Left lung (tissue), 10 donors: Measurements from ENCODE around the gene SH3BP5. TPM values are rescaled to one million over a fixed set of nuclear protein-coding genes. Genes with fewer than 3 reads are reported as not detected.
"Not testable (repeated sequence)": the region's sequence is repeated elsewhere in the genome, so short reads cannot be mapped to it uniquely, and the experiment has no call there.

Experiments used
- ATAC-seq: fragments of 200-7000 bp; cut with Tn5 transposase; one replicate; pipeline ENCODE4 v1.9.1; 2020; ENCODE audit warnings: moderate library complexity
- DNase-seq, 4 donors: peaks; one replicate each; pipeline ENCODE4 v3.0.0-alpha.2; 2013 to 2020
- H3K27ac ChIP-seq, 2 donors: fragments of 200-600 bp; sonication (generic) in 1 of 2; one replicate each; pipeline versions ENCODE4 v1.5.0 to v1.8.0; 2020 to 2021
- H3K27me3 ChIP-seq, 2 donors: fragments of 200-600 bp; sonication (generic) in 1 of 2; one replicate each; pipeline versions ENCODE4 v1.5.0 to v1.8.0; 2020 to 2021
- H3K36me3 ChIP-seq, 2 donors: fragments of 200-600 bp; sonication (generic) in 1 of 2; one replicate each; pipeline versions ENCODE4 v1.5.0 to v1.8.0; 2020 to 2021
- H3K4me1 ChIP-seq, 2 donors: fragments of 200-600 bp; one replicate each; pipeline ENCODE4 v1.8.0; 2021
- H3K4me3 ChIP-seq, 2 donors: fragments of 200-600 bp; sonication (generic) in 1 of 2; one replicate each; pipeline versions ENCODE4 v1.5.0 to v1.8.0; 2020 to 2021; ENCODE audit warnings: mild to moderate bottlenecking in 1 of 2
- H3K9me3 ChIP-seq, 2 donors: fragments of 200-600 bp; sonication (generic) in 1 of 2; one replicate each; pipeline versions ENCODE4 v1.5.0 to v1.8.0; 2020 to 2021
- intact Hi-C, 2 donors: fragments of 100-400 bp; cut with DNase I; formaldehyde crosslinking; loops; one replicate each; pipeline versions ENCODE4 v1.11.2 to v1.14.2; 2022
- polyA plus RNA-seq, 6 donors: library from polyadenylated mRNA; unstranded; fragments of 120-200 nt; gene quantifications; one replicate each; pipeline ENCODE4 v1.2.1, GENCODE V29; 2013; ENCODE audit not compliant: insufficient read length in 6 of 6
- total RNA-seq, 2 donors: library from RNA; stranded (reverse); fragmentation: NEBNext Ultra II Directional; extraction: Animal tissue kit (Norgen Biotek cat#: 25700); gene quantifications; one replicate each; pipeline ENCODE4 v1.2.1, GENCODE V29; 2021
- TF ChIP-seq, protein P1 (sequence below), 2 donors: fragments of 200-600 bp; sonication (generic) in 1 of 2; IDR thresholded peaks; one replicate each; pipeline versions ENCODE4 v1.5.0 to v1.8.0; 2021; ENCODE audit warnings: antibody characterized with exemption in 2 of 2
- donor health status: DM: no; HTN: yes; CAD: no.
- donor health status: DM: no; HTN: no; CAD: no.

The SH3BP5 gene
- total and polyA plus RNA-seq, 8 donors, result 53.3 to 65.5 (median 60.9) TPM

DNA sequence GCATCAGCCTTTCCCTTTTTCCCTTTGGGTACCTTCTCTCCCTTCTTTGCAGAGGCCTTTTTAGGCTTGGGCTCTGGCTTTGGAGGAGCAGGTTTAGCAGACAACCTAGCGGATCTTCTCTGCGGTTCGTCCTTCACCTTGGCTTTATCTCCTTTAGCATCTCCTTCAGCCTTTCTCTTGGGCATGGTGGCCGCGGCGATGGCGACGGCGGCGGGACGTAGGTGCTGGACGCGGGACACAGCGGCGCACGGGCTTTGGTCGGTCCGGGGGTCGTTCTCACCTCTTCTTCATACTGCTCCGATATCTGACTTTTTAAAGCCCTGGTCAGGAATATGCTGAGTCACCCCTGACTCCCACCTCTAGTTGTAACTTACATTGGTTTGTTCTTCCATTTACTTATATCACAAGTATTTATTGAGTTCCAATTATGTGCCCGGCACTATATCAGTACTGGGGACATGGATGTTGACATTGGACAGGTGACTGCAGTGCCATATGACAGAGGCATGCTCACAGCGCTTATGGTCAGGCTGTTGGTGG, 43.1 kb upstream of the SH3BP5 start:
- Histone ChIP-seq H3K9me3 (no peaks in the 10 kb centered on the region), H3K27me3 (no peaks in the 10 kb centered on the region), H3K27ac (no peak overlapping the region), H3K4me3 (no peak overlapping the region), H3K36me3 (no peaks in the 10 kb centered on the region), H3K4me1 (peaks cover 0 to 6% of the 10 kb centered on the region in 2 donors)
- TF ChIP-seq, protein P1, sequence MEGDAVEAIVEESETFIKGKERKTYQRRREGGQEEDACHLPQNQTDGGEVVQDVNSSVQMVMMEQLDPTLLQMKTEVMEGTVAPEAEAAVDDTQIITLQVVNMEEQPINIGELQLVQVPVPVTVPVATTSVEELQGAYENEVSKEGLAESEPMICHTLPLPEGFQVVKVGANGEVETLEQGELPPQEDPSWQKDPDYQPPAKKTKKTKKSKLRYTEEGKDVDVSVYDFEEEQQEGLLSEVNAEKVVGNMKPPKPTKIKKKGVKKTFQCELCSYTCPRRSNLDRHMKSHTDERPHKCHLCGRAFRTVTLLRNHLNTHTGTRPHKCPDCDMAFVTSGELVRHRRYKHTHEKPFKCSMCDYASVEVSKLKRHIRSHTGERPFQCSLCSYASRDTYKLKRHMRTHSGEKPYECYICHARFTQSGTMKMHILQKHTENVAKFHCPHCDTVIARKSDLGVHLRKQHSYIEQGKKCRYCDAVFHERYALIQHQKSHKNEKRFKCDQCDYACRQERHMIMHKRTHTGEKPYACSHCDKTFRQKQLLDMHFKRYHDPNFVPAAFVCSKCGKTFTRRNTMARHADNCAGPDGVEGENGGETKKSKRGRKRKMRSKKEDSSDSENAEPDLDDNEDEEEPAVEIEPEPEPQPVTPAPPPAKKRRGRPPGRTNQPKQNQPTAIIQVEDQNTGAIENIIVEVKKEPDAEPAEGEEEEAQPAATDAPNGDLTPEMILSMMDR (IDR thresholded peaks at IDR 0.05), result no peak
- ATAC-seq (no peak), DNase-seq (no peak)
- intact Hi-C loops, result loop anchor here in 1 of 2 donors (5.0 kb wide), 1 partner anchor 108 kb away; no protein-coding TSS in a partner anchor

DNA sequence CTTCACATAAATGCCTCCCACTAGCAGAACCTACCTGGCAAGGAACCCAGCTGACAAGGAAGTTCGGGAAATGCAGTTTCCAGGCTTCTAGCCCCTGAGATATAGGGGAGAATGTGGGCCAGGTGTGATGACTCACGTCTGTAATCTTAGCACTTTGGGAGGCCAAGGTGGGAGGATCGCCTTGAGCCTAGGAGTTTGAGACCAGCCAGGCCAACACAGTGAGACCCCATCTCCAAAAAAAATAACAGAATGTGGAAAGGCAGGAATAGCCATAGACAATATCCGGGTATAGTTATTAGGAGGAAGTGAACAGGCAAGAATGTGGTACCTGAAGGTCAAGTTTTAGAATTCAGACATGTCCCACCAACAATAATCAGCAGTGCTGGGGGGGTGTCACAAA, 40.5 kb upstream of the SH3BP5 start:
- no peak overlapping the region for H3K27ac ChIP-seq
- intact Hi-C loops, result no loop called here
- H3K4me3 ChIP-seq, result no peak overlapping the region
- DNase-seq (no peak), ATAC-seq (no peak)
- peaks cover 0 to 12% of the 10 kb centered on the region in 2 donors for H3K4me1 ChIP-seq
- TF ChIP-seq, protein P1 (IDR thresholded peaks at IDR 0.05), result no peak
- H3K36me3 ChIP-seq, result no peaks in the 10 kb centered on the region
- H3K9me3 ChIP-seq, result no peaks in the 10 kb centered on the region
- H3K27me3 ChIP-seq, result no peaks in the 10 kb centered on the region

DNA sequence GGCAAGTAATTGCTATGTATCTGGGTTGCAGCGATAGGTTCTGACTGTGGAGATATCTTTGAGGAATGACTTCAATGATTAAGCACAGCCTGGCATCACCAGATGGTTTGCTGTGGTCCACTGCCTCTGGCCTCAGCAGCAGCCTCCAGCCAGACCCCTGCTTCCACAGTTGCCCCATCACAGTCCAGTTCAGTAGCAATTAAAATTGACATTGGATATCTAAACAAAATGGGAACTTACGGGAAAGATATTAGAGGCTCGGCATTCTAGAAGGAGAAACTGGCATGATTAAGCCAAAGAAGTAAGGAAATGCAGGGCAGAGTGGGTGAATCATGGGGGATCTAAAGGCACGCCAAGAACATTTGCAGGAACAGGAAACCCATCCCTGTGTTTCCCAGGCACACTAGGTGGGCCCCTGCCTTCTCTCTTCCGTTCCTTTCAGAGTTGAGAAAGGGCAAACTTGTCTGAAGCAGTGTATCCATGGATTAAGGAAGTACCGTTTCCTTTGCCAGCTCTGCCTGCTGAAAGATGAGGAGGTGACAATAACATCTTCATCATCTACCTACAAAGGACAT, 36.3 kb upstream of the SH3BP5 start:
- H3K4me1 ChIP-seq, result peaks cover 0 to 13% of the 10 kb centered on the region in 2 donors
- ATAC-seq (no peak), DNase-seq (no peak)
- TF ChIP-seq, protein P1 (IDR thresholded peaks at IDR 0.05), result no peak
- peak overlapping the region in 1 of 2 donors; percentile 63 for H3K27ac ChIP-seq
- no peaks in the 10 kb centered on the region for H3K27me3 ChIP-seq
- H3K4me3 ChIP-seq, result no peak overlapping the region
- no peaks in the 10 kb centered on the region for H3K9me3 ChIP-seq
- intact Hi-C loops, result no loop called here
- no peaks in the 10 kb centered on the region for H3K36me3 ChIP-seq

DNA sequence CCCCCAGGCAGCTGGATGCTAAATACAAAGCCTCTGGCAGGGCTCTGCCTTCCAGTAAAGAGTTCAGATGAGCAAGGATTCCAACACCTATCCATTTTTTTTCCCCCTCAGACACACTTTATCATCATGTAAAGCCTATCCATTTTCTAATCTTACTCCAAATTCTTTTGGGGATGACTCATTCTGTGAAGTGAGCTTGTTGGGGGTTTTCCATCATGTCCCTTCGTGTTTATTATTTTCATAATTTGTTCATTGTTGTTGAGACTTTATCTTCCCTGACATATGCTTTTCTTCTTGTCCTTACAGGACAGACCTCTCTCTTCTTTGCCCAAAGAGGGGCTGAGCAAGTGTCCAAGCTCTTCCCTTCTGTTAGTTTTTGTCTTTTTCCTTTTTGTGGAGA, 34.7 kb upstream of the SH3BP5 start:
- intact Hi-C loops, result no loop called here
- Histone ChIP-seq H3K9me3 (no peaks in the 10 kb centered on the region), H3K27ac (no peak overlapping the region), H3K27me3 (no peaks in the 10 kb centered on the region), H3K4me3 (no peak overlapping the region), H3K4me1 (peaks cover 0 to 13% of the 10 kb centered on the region in 2 donors), H3K36me3 (no peaks in the 10 kb centered on the region)
- TF ChIP-seq, protein P1 (IDR thresholded peaks at IDR 0.05), result no peak
- DNase-seq (no peak), ATAC-seq (no peak)

DNA sequence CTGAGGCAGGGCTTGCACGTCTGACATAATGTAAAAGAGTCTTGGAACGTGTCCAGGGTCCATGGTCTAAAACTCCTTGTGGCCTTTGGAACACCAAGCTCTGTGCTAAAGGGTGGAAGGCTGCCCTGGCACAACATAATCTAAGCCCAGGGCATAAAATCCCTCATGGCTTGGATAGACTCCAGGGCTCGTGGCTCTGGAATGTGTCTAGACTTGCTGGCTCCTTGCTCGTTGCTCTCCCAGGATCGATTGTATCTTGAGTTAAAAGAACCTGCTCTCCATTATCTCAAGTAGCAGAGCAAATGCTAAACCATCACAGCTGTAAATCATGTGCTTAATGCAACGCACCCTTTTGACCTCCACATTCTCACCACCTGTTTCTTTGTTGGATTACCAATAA, 31.7 kb upstream of the SH3BP5 start:
- H3K36me3 ChIP-seq, intact Hi-C loops, H3K4me3 ChIP-seq, DNase-seq, H3K27ac ChIP-seq, H3K27me3 ChIP-seq, ATAC-seq, H3K9me3 ChIP-seq: not testable (repeated sequence)
- peaks cover 0 to 35% of the 10 kb centered on the region in 2 donors for H3K4me1 ChIP-seq
